NCI-H226 (cell line): ENCODE results near the gene SLC22A31.

Source experiments
- DNase-seq: peaks from one replicate; pipeline ENCODE4 v3.0.0-alpha.2; 2015

SLC22A31 gene

DNA sequence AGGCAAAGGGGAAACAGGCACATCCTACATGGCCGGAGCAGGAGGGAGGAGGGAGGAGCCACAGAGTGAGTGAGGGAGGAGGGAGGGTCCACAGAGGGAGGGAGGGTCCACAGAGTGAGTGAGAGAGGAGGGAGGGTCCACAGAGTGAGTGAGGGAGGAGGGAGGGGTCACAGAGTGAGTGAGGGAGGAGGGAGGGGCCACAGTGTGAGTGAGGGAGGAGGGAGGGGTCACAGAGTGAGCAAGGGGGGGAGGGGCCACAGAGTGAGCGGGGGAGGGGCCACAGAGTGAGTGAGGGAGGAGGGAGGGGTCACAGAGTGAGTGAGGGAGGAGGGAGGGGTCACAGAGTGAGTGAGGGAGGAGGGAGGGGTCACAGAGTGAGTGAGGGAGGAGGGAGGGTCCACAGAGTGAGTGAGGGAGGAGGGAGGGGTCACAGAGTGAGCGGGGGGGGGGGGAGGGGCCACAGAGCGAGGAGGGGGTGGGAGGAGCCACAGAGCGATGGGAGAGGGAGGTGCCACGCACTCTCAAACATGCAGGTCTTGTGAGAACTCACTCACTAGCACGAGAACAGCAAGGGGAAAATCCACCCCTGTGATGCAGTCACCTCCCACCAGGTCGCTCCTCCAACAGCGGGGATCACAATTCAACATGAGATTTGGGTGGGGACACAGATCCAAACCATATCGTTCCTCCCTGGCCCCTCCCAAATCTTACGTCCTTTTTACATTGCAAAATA lies 53.1 kb downstream of the SLC22A31 start:
- DNase-seq, result no peak

DNA sequence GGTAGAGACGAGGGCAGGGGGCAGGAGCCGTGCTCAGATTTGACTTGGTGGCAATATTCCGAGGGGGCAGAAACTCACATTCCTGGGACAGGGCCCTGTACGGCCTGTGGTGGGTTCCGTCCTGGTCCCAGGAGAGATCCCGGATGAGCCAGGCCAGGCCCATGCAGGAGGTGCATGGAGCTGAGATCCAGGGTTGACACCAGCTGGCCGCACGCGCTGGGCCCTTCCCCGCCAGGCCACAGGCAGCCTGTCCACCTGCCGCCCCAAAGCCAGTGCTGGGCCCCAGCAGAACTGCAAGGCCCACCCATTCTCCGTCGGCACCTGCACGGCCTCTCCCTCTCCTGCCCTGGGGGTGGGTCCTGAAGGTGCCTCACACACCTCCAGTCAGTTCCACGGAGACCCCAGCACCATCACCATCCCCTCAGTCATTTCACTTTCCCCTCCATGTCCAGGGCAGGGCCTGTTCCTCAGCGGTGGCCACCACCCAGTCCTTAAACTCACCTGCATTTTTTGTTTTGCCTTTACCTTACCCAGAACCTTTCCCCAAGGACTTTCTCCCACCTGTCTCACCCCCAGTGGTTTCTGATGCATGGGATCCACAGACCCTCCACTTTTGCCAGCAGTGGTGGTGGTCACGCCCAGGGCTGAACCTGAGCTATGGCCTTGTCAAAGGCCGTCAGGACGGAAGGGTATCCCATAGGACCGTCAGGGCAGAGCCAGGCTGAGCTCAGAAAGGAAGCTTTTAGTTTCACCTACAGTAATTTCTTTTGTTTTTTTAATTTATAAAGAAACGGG lies 53.9 kb downstream of the SLC22A31 start:
- no peak for DNase-seq
